HT-29 (cell line): Measurements from ENCODE around the gene PAQR4. TPM values are rescaled to one million over a fixed set of nuclear protein-coding genes. Genes with fewer than 3 reads are reported as not detected.
A peak's percentile ranks its signal among the peaks of the same experiment; 100 is the strongest.

Experiments
- DNase-seq: peaks from one replicate; pipeline ENCODE4 v3.0.0-alpha.2; 2015; ENCODE audit warnings: low spot score
- total RNA-seq: library from RNA; depleted of rRNA; stranded (reverse); fragments of >200 nt; shearing (Covaris generic); gene quantifications from 2 replicates; pipeline ENCODE4 v1.2.3, GENCODE V29; 2014

Gene PAQR4
- total RNA-seq, 1 experiment from 2014 or later, result 106 TPM

DNA sequence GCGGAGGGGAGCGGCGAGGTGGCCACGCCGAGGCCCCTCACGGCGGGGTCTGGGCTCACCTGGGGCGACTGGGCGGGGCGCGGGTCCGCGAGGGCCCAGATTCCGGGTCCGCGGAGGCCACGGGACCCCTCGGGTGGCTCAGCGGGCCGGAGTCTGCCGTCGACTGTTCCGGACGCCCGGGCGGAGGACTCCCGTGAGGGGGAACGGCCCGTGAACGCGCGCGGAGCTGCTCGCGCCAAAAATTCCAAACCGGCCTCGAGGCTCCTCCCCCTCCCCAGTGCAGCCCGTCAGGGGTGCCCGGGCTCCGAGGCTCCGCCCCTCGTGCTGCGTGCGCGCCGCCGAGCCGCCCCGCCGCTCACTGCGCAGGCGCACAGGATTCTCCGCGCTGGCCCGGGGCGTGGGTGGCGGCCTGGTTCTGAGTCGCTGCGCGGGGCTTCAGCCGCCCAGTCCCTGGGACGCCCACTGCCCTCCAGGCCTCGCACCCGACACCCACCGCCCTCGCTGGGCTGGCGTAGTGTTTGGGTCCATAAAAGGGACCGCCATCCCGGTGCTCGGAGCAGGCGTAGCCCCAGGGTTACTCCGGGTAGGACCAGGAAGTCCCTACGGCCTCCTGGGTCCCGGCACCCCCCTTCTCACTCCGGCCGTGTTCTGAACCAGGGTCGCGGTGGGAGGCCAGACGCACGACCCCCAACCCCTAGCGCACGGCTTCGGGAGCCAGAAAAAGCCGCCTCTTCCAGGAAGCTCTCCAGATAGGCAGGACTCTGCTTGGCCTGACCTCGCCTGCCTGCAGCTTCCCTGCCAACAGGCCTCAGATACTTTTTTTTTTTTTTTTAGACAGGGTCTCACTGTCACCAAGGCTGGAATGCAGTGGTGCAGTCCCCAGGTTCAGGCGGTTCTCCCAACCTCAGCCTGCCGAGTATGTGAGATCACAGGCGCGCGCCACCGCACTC lies 11.4 kb downstream of the PAQR4 start, which contains the start of gene PKMYT1:
PKMYT1 (minus strand) TSS at position 220 of the 950 bp plus-strand sequence. CDS start 789 bp downstream, outside the sequence.
- peak; percentile 91 for DNase-seq

DNA sequence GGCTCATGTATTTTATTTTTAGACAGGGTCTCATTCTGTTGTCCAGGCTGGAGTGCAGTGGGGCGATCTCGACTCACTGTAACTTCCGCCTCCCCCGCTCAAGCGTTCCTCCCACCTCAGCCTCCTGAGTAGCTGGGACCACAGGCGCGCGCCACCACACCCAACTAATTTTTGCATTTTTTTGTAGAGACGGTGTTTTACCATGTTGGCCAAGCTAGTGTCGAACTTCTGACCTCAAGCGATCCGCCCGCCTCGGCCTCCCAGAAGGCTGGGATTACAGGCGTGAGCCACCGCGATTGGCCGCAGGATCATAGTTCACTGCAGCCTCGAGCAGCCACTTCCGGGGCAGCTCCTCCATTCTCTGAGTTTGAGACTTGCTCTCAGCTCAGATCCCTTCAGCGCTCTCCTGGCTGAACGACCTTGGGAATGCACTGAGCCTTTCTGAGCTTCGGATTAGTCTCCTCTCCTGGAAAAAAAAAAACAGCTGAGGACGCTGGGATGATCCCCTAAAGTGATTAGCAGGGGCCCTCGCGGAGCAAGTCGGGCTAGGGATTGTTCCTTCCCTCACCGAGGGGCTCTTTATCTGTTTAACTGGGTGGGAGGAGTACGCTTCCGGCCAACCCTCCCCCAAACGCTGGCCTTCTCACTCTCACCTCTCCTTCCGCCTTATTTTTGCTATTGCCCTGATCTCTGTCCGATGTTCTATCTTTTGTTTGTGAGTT lies 12.2 kb downstream of the PAQR4 start:
- no peak for DNase-seq

DNA sequence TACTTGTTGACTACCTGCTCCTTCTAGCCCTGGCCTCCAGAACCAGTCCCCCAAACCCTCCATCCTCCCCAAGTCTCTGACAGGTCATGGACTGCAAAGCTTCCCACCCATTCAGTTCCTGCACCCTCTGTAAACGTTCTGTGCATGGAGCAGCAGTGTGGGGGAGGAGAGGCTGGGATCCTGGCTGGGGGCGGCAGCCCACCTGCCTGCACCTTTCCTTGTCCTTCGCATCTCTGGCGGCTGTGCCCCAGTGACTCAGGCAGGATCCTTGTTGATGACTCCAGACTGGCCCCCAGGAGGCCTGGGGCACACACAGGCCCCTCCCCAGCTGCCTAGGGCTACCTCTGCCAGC lies 12.7 kb downstream of the PAQR4 start:
- no peak for DNase-seq

DNA sequence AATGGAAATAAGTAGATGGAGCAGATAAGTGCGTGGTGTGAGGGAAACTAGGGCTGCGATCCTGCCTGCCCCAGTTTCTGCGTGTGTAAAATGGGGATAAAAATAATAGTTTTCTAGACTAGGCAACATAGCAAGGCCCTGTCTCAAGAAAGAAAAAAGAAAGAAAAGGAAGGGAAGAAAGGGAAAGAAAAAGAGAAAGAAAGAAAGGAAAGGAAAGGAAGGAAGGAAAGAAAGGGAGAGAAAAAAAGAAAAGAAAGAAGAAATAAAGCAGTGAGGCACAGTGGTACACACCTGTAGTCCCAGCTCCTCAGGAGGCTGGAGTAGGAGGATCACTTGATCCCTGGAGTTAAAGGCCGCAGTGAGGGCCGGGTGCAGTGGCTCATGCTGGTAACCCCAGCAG lies 13.3 kb downstream of the PAQR4 start:
- no peak for DNase-seq

DNA sequence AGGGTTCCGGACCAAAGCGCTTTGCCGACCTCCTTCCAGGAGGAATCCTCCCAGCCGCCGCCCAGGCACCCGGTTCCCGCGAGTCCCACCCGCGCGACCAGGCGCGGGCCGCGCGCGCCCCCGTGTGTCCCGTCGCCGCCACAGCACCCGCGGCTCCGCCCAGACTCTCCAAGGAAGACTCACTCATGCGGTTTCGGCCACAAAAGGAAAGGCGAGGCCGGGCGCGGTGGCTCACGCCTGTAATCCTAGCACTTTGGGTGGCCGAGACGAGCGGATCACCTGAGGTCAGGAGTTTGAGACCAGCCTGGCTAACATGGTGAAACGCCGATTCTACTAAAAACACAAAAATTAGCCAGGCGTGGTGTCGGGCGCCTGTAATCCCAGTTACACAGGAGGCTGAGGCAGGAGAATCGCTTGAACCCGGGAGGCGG lies 14.6 kb downstream of the PAQR4 start:
- peak; percentile 77 for DNase-seq

DNA sequence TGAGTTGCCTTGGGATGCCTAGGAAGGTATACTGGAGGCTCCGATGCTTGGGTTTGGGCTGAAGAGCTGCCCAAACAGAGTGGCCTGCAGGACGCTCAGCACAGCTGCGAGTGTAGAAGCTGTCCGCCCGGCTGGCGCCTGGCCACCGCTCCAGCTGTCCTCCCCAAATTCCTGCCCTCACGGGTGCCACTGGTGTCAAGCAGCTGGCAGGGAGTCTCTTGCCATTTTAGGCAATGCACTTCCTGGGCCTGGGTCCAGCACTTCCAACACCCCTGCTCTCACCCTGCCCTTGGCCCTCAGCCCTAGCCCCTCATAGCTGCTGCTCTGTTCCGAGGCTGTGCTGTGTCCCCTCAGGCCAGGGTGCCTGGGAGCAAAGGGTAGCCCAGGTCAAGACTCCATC lies 16.3 kb downstream of the PAQR4 start:
- DNase-seq, result no peak

DNA sequence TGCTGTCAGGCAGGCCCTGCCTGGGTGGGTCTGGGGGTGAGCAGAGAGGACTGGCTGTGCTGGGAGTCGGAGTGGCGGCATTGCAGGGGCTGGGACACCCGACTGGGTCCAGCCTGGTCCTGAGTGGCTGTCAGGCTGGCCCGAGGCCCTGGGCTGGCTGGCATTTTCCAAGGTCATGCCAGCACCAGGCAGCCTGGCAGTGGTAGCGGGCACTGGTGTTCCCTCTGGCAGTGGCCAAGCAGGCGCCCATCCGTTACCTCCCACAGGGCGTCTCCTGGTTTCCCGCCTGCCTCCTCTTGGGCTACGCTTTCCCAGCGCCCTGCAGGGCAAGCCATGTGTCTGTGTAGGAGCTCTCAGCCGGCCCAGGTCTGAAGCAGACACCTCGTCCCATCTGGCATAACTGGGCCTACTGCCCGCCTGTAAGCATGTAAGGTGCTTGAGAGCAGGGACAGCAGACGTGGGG lies 16.8 kb downstream of the PAQR4 start:
- DNase-seq, result no peak

DNA sequence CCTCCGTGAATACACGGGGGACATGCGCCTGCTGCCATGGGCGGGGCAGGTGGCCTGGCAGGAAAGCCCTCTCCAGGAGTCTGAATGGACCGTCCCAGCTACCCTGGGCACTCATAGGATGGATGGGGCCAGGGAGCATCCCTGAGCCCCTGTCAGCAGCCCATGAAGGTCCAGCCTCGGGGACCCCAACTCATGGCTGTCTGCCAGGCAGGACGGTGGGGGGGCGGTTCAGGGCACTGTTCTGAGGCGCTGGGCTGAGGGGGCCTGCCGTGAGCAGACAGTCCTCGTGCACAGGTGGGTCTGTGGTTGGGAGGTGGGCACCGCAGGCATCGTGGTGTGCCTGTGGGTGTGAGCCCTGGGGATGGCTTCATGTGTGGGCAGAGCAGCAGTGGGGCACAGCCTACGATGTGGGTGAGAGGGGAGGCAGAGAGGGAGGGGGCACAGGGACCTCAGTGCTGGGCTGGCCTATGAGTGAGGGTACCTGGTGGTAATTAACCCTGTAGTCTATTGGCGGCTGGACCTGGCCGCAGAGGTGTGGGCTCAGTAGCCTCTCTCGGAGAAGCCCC lies 17.6 kb downstream of the PAQR4 start:
- no peak for DNase-seq

DNA sequence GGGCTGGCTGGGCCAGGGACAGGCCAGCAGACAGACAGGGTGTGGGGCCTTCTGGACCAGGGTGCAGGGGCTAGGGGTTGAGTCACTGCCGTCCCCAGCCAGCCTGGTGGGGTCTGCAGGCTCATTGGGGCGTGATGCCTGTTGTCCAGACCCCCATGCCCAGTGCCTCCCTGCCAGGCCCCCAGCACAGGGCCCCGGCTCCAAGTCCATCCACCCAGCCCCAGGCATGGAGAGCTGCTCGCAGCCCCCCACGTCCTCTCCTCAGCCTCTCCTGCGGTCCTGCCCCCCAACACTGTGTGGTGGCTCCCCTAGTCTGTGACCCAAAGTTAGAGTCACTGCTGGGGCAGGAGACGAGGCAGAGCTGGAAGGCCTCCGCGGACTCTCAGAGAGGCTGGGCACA lies 18.1 kb downstream of the PAQR4 start:
- no peak for DNase-seq

DNA sequence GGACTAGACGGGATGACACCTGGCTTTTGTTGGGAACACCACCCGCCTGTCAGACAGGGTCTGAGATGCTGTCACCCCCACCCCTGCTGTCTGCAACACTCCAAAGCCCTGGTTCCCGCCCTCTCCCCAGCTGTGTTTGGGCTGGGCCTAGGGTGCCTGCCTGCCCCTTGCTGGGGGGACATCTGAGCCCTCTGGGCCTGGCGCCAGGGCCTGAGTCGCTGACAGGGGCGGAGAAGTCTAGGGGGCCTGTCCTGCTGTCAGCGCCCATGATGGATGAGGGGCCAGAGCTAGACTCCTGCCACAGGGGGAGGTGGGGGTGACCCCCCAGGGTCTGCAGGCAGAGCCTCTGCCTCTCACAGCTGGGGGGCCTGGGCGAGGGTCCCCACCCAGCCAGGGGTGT lies 18.7 kb downstream of the PAQR4 start:
- DNase-seq, result no peak

DNA sequence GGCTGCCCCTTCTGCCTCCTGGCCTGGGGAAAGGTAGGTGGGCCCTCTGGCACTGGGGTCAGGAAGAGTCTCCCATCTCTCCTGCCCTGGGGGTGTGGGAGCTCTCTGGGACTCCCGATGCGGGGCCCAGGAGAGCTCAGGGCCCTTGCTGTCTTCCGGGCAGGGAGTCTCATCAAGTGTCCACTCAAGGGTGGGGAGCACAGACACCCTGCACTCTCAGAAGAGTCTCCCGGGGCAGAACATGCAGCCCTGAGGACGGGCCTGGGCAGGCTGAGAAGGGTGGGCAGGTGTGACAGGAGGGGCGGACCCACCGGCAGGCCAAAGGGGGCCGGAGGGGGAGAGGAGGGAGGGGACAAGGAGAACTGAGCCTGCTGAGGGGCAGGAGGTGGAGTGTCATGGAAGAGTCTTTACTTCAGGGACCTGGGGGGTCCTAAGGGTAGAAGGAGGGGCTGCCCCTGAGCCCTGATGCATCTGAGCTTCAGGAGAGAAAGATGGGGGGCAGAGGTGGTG lies 19.5 kb downstream of the PAQR4 start:
- DNase-seq, result no peak

DNA sequence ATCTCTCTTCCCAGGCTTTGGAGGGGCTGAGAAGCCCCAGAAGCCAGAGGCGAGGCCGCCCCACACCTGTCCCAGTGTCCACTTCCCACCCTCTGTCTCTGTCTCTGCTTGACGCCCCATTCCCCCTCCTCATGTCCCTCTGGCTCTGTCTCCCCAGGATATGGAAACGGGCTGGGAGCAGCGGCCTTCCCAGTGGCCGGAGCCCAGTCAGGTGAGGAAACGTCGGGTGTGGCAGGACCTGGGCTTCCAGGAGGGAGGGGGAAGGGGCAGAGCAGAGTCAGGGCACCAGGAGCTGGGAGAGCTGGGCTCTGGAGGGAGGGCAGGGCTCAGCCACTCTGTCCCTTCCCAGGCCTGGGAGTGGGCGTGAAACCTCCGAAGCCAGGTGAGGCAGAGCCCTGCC lies 21.7 kb downstream of the PAQR4 start:
- peak; percentile 72 for DNase-seq

DNA sequence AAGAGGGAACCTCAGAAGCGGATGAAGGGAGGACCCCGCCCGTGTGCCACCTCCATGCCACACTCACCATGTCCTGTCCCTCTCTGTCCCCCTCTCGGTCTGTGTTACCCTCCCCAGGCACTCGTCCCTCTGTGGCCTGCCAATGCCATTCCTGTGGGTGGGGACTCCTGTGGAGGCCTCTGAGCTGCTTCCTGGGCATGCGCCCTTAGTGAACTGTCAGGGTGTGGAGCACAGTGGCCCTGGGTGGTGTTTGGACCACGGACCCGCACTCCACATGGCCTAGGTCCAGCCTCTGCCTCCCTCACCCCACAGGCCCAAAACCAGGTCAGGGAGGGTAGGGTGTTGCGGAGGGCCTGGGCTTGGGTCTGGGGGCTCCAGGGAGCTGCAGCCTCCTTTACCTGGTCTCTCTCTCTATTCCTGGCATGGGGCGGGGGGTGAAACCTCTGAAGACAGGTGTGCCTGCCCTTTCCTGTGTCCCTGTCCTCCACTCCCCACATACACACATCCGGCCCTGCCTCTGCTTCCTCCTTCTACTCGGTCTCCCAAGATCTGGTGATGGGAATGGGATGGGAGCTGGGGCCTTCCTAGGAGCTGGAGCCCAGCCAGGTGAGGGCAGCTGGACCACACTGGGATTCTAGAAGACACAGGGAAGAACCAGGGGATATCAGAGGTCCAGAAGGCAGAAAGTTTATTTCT lies 22.6 kb downstream of the PAQR4 start:
- peak; percentile 64 for DNase-seq

DNA sequence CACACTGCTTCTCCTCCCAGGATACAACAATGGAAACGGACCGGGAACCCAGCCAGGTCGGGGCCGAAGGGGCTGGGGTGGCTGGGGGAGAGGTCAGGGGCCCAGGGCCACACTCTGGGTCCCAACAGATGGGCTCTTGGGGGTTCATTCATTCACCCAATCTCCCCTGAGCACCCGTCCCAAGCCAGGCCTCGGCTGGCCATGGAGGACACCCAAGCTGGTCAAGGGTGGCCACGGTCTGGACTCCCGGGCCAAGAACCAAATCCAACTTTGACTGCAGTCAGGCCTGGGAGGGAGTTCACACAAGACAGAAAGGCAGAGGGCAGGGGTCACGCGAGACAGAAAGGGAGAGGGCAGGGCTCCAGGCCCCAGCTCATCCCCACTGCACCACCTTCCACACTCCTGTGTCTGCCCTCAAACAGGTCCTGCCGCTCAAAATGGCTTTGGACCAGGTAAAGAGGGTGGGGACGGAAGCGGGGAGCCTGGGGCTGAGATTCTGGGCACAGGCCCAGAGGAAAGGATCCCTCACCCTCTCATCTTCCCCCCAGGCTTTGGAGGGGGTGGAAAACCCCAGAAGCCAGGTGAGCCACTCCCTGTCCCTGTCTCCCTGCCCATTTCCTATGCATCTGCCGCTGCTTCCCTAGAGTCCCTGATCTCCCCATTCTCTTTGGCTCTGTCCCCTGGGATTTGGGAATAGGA lies 23.4 kb downstream of the PAQR4 start:
- DNase-seq, result peak; percentile 63

DNA sequence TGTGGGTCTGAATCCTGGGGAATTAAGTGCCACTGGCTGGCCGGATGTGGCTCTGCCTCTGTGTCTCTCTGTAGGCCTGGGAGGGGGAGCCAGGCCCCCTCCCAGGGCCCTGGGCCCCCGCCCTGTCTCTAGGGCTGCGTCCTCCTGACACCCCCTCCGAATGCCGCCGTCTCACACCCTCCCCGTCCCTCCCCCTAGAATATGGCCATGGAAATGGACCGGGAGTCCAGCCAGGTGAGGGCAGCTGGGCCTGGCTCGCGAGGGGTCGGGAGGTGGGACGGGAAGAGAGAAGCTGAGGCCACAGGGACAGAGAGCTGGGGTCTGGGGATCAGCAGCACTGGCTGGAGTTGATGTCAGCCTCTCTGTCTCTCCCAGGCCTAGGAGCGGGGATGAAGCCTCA lies 27.1 kb downstream of the PAQR4 start:
- DNase-seq, result no peak

DNA sequence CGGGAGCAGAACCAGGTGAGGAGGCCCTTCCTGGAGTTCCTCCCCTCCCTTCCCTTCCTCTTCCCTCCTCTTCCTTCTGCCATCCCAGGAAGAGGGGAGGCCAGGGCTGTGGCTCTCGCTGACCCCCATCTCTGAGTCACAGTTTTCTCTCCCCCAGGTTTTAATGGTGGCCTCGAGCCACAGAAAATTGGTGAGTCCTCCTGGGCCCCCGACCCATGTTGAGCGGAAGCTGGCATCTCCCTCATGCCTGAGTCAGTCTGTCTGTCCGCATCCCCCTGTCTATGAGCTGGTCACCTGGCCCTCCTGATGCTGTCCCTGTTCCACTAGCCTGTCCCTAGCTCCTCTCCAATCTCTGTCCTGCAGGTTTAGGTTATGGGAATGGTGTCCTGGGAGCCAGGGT lies 30.8 kb downstream of the PAQR4 start:
- DNase-seq, result no peak

DNA sequence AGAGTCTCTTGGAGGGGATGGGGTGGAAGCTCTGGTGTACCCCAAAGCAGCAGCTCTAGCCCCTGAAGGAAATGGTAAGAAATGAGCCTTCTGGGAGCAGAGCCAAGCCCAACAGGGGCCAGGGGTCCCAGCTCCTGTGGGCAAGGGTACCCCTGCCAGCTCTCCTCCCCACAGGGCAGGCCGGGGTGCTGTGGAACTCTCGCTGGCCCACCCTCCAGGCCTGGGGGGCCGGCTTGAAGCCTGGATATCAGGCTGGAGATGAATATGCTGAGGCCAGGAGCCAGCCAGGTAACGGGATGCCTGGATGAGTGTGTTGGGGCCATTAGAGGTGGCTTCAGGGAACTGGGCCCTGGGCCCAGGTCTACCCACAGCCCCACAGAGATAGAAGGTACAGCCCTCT lies 31.4 kb downstream of the PAQR4 start:
- no peak for DNase-seq

DNA sequence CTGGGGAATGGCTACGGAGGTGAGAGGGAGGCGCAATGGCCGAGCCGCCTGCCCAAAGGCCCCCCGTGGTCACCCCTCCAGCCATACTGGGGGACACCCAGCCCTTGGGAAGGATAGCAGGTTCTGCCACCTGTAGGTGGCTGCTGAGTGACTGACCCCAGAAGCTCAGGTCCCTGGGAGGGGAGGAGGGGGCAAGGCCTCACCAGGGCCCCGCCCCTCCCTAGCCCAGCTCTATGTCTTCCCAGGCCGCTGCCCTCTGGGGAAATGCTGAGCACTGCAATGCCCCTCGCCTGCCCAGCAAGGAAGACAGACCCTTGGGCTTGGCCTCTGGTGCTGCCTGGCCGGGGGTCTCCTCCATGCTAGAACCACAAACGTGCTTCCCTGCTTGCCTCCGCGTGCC lies 32.2 kb downstream of the PAQR4 start:
- no peak for DNase-seq

DNA sequence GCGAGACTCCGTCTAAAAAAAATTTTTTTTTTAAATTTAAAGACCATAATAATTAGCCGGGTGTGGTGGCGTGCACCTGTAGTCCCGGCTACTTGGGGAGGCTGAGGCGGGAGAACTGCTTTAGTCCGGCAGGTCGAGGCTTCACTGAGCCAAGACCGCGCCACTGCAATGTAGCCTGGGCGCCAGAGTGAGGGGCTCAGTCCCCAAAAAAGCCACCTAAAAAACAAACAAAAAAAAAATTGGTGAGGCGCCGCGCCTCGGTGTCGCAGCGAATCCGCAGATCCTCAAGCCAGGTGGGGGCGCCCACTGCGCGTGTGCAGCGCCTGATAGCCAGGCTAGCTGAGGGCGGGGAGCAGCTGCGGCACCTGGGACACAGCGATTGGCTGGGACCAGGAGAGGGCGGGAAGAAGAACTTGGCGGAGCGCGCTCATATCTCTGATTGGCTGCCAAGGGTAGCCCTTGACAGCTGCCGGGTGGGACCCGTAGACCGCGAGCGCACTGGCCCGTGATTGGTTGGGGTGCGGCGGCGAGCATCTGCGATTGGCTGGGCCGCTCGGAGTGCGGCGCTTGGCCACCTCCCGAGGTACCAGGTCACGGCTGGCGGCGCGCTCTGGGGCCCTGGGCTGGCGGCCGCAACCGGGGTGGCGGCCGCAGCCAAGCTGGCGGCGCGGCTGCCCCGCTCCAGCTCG lies 34.6 kb downstream of the PAQR4 start:
- DNase-seq, result peak; percentile 99

DNA sequence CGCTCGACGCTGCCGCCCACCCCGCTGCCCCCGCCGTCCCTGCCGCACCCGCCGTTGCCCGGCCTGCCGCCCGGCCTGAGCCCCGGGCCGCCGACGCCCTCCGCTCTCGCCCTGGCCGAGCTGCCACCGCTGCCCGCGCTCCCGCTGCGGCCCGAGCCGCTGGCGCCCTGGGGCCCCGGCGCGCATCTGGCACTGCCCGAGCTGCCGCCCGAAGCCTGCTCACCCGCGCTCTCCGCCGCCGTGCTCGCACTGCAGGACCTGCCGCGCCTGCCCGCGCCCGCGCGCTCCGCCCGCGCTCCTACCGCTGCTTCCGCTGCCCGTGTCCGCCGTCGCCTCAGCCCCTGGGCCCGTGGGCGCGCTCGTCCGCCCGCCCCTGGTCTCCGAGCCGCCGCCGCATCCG lies 35.2 kb downstream of the PAQR4 start:
- DNase-seq, result peak; percentile 56
